ENCODE measurements around the gene KLHL14. TPM values are rescaled to one million over a fixed set of nuclear protein-coding genes. Genes with fewer than 3 reads are reported as not detected.

Gene KLHL14
- total and polyA plus RNA-seq, 9 donors, result 0.23 to 3.7 (median 1.5) TPM

GRCh38 chr18:32810314-32810713 is 37.5 kb upstream of the KLHL14 start:
- no peak overlapping the region for H3K27ac ChIP-seq
- H3K4me3 ChIP-seq, result no peak overlapping the region
- 93 to 100% (median 93%) methylated on average over 1 of the region's 1 CpG for WGBS, 3 donors
- intact Hi-C loops (cut with DNase I), result no loop called here
- no peaks in the 10 kb centered on the region for H3K27me3 ChIP-seq
- no peaks in the 10 kb centered on the region for H3K36me3 ChIP-seq
- no peak for TF ChIP-seq CTCF (IDR thresholded peaks at IDR 0.05)
- no peak for TF ChIP-seq POLR2A (IDR thresholded peaks at IDR 0.05)
- TF ChIP-seq EP300 (IDR thresholded peaks at IDR 0.05), result no peak
- no peak for DNase-seq
- peaks cover 0 to 3% of the 10 kb centered on the region in 2 donors for H3K9me3 ChIP-seq
- H3K4me1 ChIP-seq (ENCODE audit: insufficient read depth), result no peaks in the 10 kb centered on the region

- no peak overlapping the region for H3K4me3 ChIP-seq
- no peaks in the 10 kb centered on the region for H3K36me3 ChIP-seq
- no peak for DNase-seq
- H3K27ac ChIP-seq, result no peak overlapping the region
- TF ChIP-seq POLR2A (IDR thresholded peaks at IDR 0.05) (no peak), CTCF (IDR thresholded peaks at IDR 0.05) (no peak), EP300 (IDR thresholded peaks at IDR 0.05) (no peak)
- no peaks in the 10 kb centered on the region for H3K4me1 ChIP-seq (ENCODE audit: insufficient read depth)
- H3K27me3 ChIP-seq, result no peaks in the 10 kb centered on the region
- intact Hi-C loops (cut with DNase I), result no loop called here
- WGBS, 3 donors, result 66 to 80% (median 76%) methylated on average over 5 of the region's 5 CpGs
- peaks cover 0 to 3% of the 10 kb centered on the region in 2 donors for H3K9me3 ChIP-seq
These were observed 32.5 kb upstream of the KLHL14 start for GRCh38 chr18:32805354-32805753.

GRCh38 chr18:32804134-32804888 is 31.5 kb upstream of the KLHL14 start:
- 77 to 84% (median 80%) methylated on average over 6 of the region's 6 CpGs for WGBS, 3 donors

GRCh38 chr18:32803568-32803967 is 30.7 kb upstream of the KLHL14 start:
- WGBS, 3 donors, result 45 to 52% (median 47%) methylated on average over 3 of the region's 3 CpGs
- H3K27me3 ChIP-seq, result no peaks in the 10 kb centered on the region
- no peak overlapping the region for H3K27ac ChIP-seq
- no peak for DNase-seq
- no peaks in the 10 kb centered on the region for H3K36me3 ChIP-seq
- no peak overlapping the region for H3K4me3 ChIP-seq
- H3K9me3 ChIP-seq, result peaks cover 0 to 3% of the 10 kb centered on the region in 2 donors
- intact Hi-C loops (cut with DNase I), result no loop called here
- no peak for TF ChIP-seq CTCF (IDR thresholded peaks at IDR 0.05)
- TF ChIP-seq POLR2A (IDR thresholded peaks at IDR 0.05), result no peak
- no peak for TF ChIP-seq EP300 (IDR thresholded peaks at IDR 0.05)
- no peaks in the 10 kb centered on the region for H3K4me1 ChIP-seq (ENCODE audit: insufficient read depth)

More at GRCh38 chr18:32804134-32804888, 31.5 kb upstream of the KLHL14 start:
- no peak overlapping the region for H3K4me3 ChIP-seq
- no peaks in the 10 kb centered on the region for H3K4me1 ChIP-seq (ENCODE audit: insufficient read depth)
- H3K27me3 ChIP-seq, result no peaks in the 10 kb centered on the region
- H3K27ac ChIP-seq, result no peak overlapping the region
- TF ChIP-seq CTCF (IDR thresholded peaks at IDR 0.05), result no peak
- TF ChIP-seq EP300 (IDR thresholded peaks at IDR 0.05), result no peak
- no peak for TF ChIP-seq POLR2A (IDR thresholded peaks at IDR 0.05)
- peaks cover 0 to 3% of the 10 kb centered on the region in 2 donors for H3K9me3 ChIP-seq
- no peaks in the 10 kb centered on the region for H3K36me3 ChIP-seq
- intact Hi-C loops (cut with DNase I), result no loop called here
- DNase-seq, result no peak

All from ovary (tissue), 9 donors.